B cell (primary cell): ENCODE results near the gene CAMK2G.

ENCODE experiments used
- CTCF ChIP-seq: fragments of 200-600 bp; IDR thresholded peaks from one replicate; pipeline ENCODE4 v1.8.0; 2022; ENCODE audit warnings: antibody characterized with exemption, mild to moderate bottlenecking
- EZH2 ChIP-seq: IDR thresholded peaks from 2 replicates; pipeline ENCODE4 v1.6.1; 2012; ENCODE audit warnings: borderline replicate concordance, low read depth, mild to moderate bottlenecking, moderate library complexity, low read length; ENCODE audit not compliant: insufficient read depth, poor library complexity, severe bottlenecking

GRCh38 chr10:73858750-73859427, 15.5 kb downstream of the CAMK2G start:
- TF ChIP-seq EZH2 = no peak
- TF ChIP-seq CTCF = no peak
